GM23338 (cell line): ENCODE measurements around the gene RPL39L. TPM values are rescaled to one million over a fixed set of nuclear protein-coding genes. Genes with fewer than 3 reads are reported as not detected.

Experiments used
- ATAC-seq: fragments of 200-7000 bp; cut with Tn5 transposase; 3 replicates; pipeline ENCODE4 v1.9.1; 2020
- DNase-seq: peaks from one replicate; pipeline ENCODE4 v3.0.0-alpha.2; 2015; ENCODE audit warnings: low spot score
- H2AFZ ChIP-seq: fragments of 200-600 bp; sonication (generic); 2 replicates; pipeline ENCODE4 v1.8.0; 2016; ENCODE audit warnings: antibody characterized with exemption, mild to moderate bottlenecking, moderate library complexity
- H3F3A ChIP-seq: fragments of 200-600 bp; sonication (generic); replicated peaks from 2 replicates; pipeline ENCODE4 v1.8.0; 2017; ENCODE audit warnings: antibody characterized with exemption, mixed run types, low read depth
- H3K27ac ChIP-seq: fragments of 200-600 bp; sonication (generic); 2 replicates; pipeline ENCODE4 v1.6.1; 2016; ENCODE audit warnings: low read depth
- H3K27me3 ChIP-seq: fragments of 200-600 bp; sonication (generic); 2 replicates; pipeline ENCODE4 v1.8.0; 2016; ENCODE audit warnings: mild to moderate bottlenecking, mixed run types, moderate library complexity; ENCODE audit not compliant: insufficient read depth
- H3K36me3 ChIP-seq: fragments of 200-600 bp; sonication (generic); 2 replicates; pipeline ENCODE4 v1.8.0; 2016; ENCODE audit warnings: mild to moderate bottlenecking; ENCODE audit not compliant: insufficient read depth
- H3K4me1 ChIP-seq: fragments of 200-600 bp; sonication (generic); 2 replicates; pipeline ENCODE4 v1.8.0; 2016; ENCODE audit warnings: mild to moderate bottlenecking, moderate library complexity; ENCODE audit not compliant: insufficient read depth
- H3K4me2 ChIP-seq: fragments of 200-600 bp; sonication (generic); 2 replicates; pipeline ENCODE4 v1.7.1; 2017; ENCODE audit warnings: mixed run types
- H3K4me3 ChIP-seq: fragments of 200-600 bp; sonication (generic); 2 replicates; pipeline ENCODE4 v1.6.1; 2016; ENCODE audit warnings: mixed run types
- H3K79me2 ChIP-seq: fragments of 200-600 bp; sonication (generic); replicated peaks from 2 replicates; pipeline ENCODE4 v1.8.0; 2017; ENCODE audit warnings: mild to moderate bottlenecking; ENCODE audit not compliant: insufficient read depth
- H3K9me2 ChIP-seq: fragments of 200-600 bp; sonication (generic); 2 replicates; pipeline ENCODE4 v1.8.0; 2017; ENCODE audit not compliant: insufficient read depth
- H4K20me1 ChIP-seq: fragments of 200-600 bp; sonication (generic); replicated peaks from 2 replicates; pipeline ENCODE4 v1.8.0; 2017; ENCODE audit warnings: mild to moderate bottlenecking; ENCODE audit not compliant: insufficient read depth
- H3K27ac Mint-ChIP-seq: 2 replicates; pipeline ENCODE4 v1.8.0; 2020; ENCODE audit warnings: inconsistent platforms, mild to moderate bottlenecking, moderate library complexity, mixed read lengths
- H3K27me3 Mint-ChIP-seq: 3 replicates; pipeline ENCODE4 v1.8.0; 2022; ENCODE audit warnings: low read depth, mild to moderate bottlenecking, moderate library complexity, mixed read lengths, inconsistent platforms; ENCODE audit not compliant: insufficient read depth, poor library complexity
- H3K36me3 Mint-ChIP-seq: 3 replicates; pipeline ENCODE4 v1.8.0; 2021; ENCODE audit warnings: low read depth, mild to moderate bottlenecking, inconsistent platforms, moderate library complexity, mixed read lengths
- H3K4me1 Mint-ChIP-seq: 3 replicates; pipeline ENCODE4 v1.8.0; 2020; ENCODE audit warnings: mild to moderate bottlenecking, inconsistent platforms, mixed read lengths
- H3K4me3 Mint-ChIP-seq: 3 replicates; pipeline ENCODE4 v1.8.0; 2021; ENCODE audit warnings: moderate library complexity, mild to moderate bottlenecking, inconsistent platforms, mixed read lengths
- H3K9me3 Mint-ChIP-seq: 3 replicates; pipeline ENCODE4 v1.8.0; 2020; ENCODE audit warnings: moderate library complexity, mild to moderate bottlenecking, inconsistent platforms, mixed read lengths
- ETS1 ChIP-seq: IDR thresholded peaks from 2 replicates; pipeline ENCODE4 v1.6.1; 2016; ENCODE audit warnings: antibody characterized with exemption
- JUNB ChIP-seq: IDR thresholded peaks from one replicate; pipeline ENCODE4 v1.6.1; 2016; ENCODE audit warnings: antibody characterized with exemption; ENCODE audit not compliant: unreplicated experiment
- POLR2AphosphoS5 ChIP-seq: IDR thresholded peaks from 2 replicates; pipeline ENCODE4 v1.6.1; 2016; ENCODE audit warnings: antibody characterized with exemption, low read depth
- REST ChIP-seq: IDR thresholded peaks from one replicate; pipeline ENCODE4 v1.6.1; 2018; ENCODE audit warnings: antibody characterized with exemption; ENCODE audit not compliant: unreplicated experiment
- polyA plus RNA-seq: library from polyadenylated mRNA; unstranded; fragments of >200 nt; fragmentation: Nextera tagmentation; extraction: Ambion mirVana; gene quantifications from 2 replicates; pipeline ENCODE4 v1.2.1, GENCODE V29; 2016
- total RNA-seq: library from RNA; depleted of rRNA; stranded (reverse); fragments of >200 nt; shearing (Covaris generic); gene quantifications from 2 replicates; pipeline ENCODE4 v1.2.3, GENCODE V29; 2014

Gene RPL39L
- total and polyA plus RNA-seq, 2 experiments from 2014 or later, result 70.6 to 155 TPM

DNA sequence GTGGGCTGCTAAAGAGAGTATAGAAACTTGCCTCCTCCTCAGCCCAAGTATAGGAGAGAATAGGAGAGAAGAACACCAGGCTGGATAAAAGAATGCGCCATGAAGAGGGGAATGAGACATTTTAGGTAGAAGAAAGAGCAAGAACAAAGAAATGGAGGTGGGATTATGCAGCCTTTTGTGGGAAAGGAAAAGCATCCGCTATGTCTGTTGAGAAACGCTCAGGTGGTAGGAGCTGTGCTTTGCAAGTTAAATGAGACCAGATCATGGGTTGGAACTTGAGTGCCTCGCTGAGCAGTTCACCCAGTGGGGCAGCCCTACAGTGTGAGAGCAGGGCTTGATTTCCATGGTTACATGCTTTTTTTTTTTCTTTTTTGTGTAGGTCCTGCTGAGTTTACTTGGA is 46.5 kb upstream of the RPL39L start (continued):
- TF ChIP-seq REST (no peak), ETS1 (no peak; the same call in 1 of the 2 replicates), JUNB (no peak)

- Histone ChIP-seq H3K9me2 (peaks cover 13% of the 10 kb centered on the region; the same call in 1 of the 2 replicates), H2AFZ (no peak overlapping the region), H3K79me2 (peaks cover 22% of the 10 kb centered on the region), H3K27me3 (no peaks in the 10 kb centered on the region), H3K27ac (peak overlapping the region; percentile 99), H4K20me1 (no peaks in the 10 kb centered on the region), H3K4me3 (no peak overlapping the region), H3K4me1 (peaks cover 56% of the 10 kb centered on the region), H3K36me3 (0 out of 2 replicates have a peak, but pooled peaks cover 5% of the 10 kb centered on the region), H3K4me2 (peak overlapping the region; percentile 71), H3F3A (peaks cover 9% of the 10 kb centered on the region)
- Mint-ChIP-seq H3K9me3 (no peaks in the 10 kb centered on the region), H3K4me1 (peaks cover 73% of the 10 kb centered on the region), H3K27me3 (peaks cover 7% of the 10 kb centered on the region), H3K36me3 (peaks cover 9% of the 10 kb centered on the region; the same call in 2 of the 3 replicates), H3K4me3 (no peak overlapping the region), H3K27ac (no peak overlapping the region)
- DNase-seq (no peak), ATAC-seq (no peak)
- no peak for TF ChIP-seq ETS1
- TF ChIP-seq JUNB, result no peak
Measured at GRCh38 chr3:187183903-187184302, 44.6 kb upstream of the RPL39L start.

- Histone ChIP-seq H3K36me3 (0 out of 2 replicates have a peak, but pooled peaks cover 5% of the 10 kb centered on the region), H3K27ac (peak overlapping the region; percentile 99), H3K27me3 (no peaks in the 10 kb centered on the region), H3F3A (peaks cover 9% of the 10 kb centered on the region), H3K4me2 (peak overlapping the region; percentile 71), H4K20me1 (no peaks in the 10 kb centered on the region), H3K9me2 (peaks cover 10% of the 10 kb centered on the region; the same call in 1 of the 2 replicates), H3K79me2 (peaks cover 28% of the 10 kb centered on the region), H2AFZ (no peak overlapping the region), H3K4me3 (no peak overlapping the region), H3K4me1 (peaks cover 56% of the 10 kb centered on the region)
- no peak for DNase-seq
- Mint-ChIP-seq H3K4me1 (peaks cover 73% of the 10 kb centered on the region), H3K27me3 (peaks cover 7% of the 10 kb centered on the region), H3K9me3 (no peaks in the 10 kb centered on the region), H3K36me3 (peaks cover 9% of the 10 kb centered on the region; the same call in 2 of the 3 replicates), H3K27ac (no peak overlapping the region), H3K4me3 (no peak overlapping the region)
- TF ChIP-seq POLR2AphosphoS5 (peak; percentile 42), JUNB (no peak)
- no peak; the same call in 2 of the 3 replicates for ATAC-seq
Measured at GRCh38 chr3:187183210-187183862, 44.0 kb upstream of the RPL39L start.
